ENCODE data around the gene RNF112. TPM values are rescaled to one million over a fixed set of nuclear protein-coding genes. Genes with fewer than 3 reads are reported as not detected.

Gene RNF112
- total RNA-seq, 4 donors from 2014 or later = 0.83 to 3.5 (median 2.2) TPM

- WGBS, 2 donors = 87 to 89% methylated on average over 8 of the region's 8 CpGs
- intact Hi-C loops (cut with DNase I) = no loop called here
- H3K9me3 ChIP-seq = no peaks in the 10 kb centered on the region
- no peak for DNase-seq
- H3K4me1 ChIP-seq = peaks cover 0 to 3% of the 10 kb centered on the region in 2 donors
- no peak overlapping the region for H3K4me3 ChIP-seq (replicated peaks in 1 of 3)
- TF ChIP-seq CTCF (IDR thresholded peaks at IDR 0.05) (no peak), POLR2A (IDR thresholded peaks at IDR 0.05) (no peak)
- H3K27ac ChIP-seq = no peak overlapping the region
- H3K27me3 ChIP-seq = no peaks in the 10 kb centered on the region
- H3K36me3 ChIP-seq = no peaks in the 10 kb centered on the region
Measured at GRCh38 chr17:19372866-19373504, 38.0 kb upstream of the RNF112 start.

- intact Hi-C loops (cut with DNase I) = no loop called here
- Histone ChIP-seq H3K4me1 (peaks cover 5 to 7% of the 10 kb centered on the region in 2 donors), H3K27me3 (no peaks in the 10 kb centered on the region), H3K27ac (no peak overlapping the region), H3K9me3 (no peaks in the 10 kb centered on the region), H3K4me3 (replicated peaks in 1 of 3) (no peak overlapping the region), H3K36me3 (no peaks in the 10 kb centered on the region)
- no peak for TF ChIP-seq CTCF (IDR thresholded peaks at IDR 0.05)
- 90% methylated on average over 5 of the region's 5 CpGs for WGBS, 2 donors
- no peak for DNase-seq
Measured at GRCh38 chr17:19374136-19374535, 36.9 kb upstream of the RNF112 start.

- Histone ChIP-seq H3K36me3 (peaks cover 4 to 9% of the 10 kb centered on the region in 2 donors), H3K9me3 (no peaks in the 10 kb centered on the region), H3K4me1 (peaks cover 6 to 8% of the 10 kb centered on the region in 2 donors), H3K4me3 (replicated peaks in 1 of 3) (no peak overlapping the region), H3K27ac (no peak overlapping the region), H3K27me3 (no peaks in the 10 kb centered on the region)
- DNase-seq = no peak
- WGBS, 2 donors = 98% methylated on average over 1 of the region's 1 CpG
- TF ChIP-seq POLR2A (IDR thresholded peaks at IDR 0.05) (no peak), CTCF (IDR thresholded peaks at IDR 0.05) (no peak)
- intact Hi-C loops (cut with DNase I) = no loop called here
Measured at GRCh38 chr17:19375732-19376131, 35.3 kb upstream of the RNF112 start.

DNA sequence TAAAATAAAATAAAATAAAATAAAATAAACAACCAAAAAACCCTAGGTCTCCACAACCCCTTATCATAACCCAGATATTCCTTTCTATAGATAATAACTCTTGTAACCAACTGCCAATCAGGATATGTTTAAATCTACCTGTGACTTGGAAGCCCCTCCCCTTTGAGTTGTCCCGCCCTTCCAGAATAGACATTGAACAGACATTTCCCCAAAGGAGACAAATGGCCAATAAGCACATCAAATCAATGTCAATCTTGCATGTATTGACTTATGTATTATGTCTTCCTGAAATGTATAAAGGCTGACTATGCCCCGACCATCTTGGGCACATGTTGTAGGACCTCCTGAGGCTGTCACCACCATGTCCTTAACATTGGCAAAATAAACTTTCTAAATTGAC lies 34.2 kb upstream of the RNF112 start:
- Histone ChIP-seq H3K27me3 (no peaks in the 10 kb centered on the region), H3K27ac (peak overlapping the region in 2 of 3 donors; percentile 81 to 86), H3K9me3 (no peaks in the 10 kb centered on the region), H3K36me3 (peaks cover 14 to 20% of the 10 kb centered on the region in 2 donors), H3K4me3 (replicated peaks in 1 of 3) (peak overlapping the region in 1 of 3 donors; percentile 80), H3K4me1 (peaks cover 6 to 8% of the 10 kb centered on the region in 2 donors)
- WGBS, 2 donors = 43 to 50% methylated on average over 2 of the region's 2 CpGs
- DNase-seq = no peak
- intact Hi-C loops (cut with DNase I) = no loop called here
- TF ChIP-seq POLR2A (IDR thresholded peaks at IDR 0.05) (no peak), CTCF (IDR thresholded peaks at IDR 0.05) (no peak)

- Histone ChIP-seq H3K9me3 (no peaks in the 10 kb centered on the region), H3K4me3 (replicated peaks in 1 of 3) (peak overlapping the region; percentile 27 to 80 (median 75)), H3K4me1 (peaks cover 6 to 8% of the 10 kb centered on the region in 2 donors), H3K27me3 (no peaks in the 10 kb centered on the region), H3K27ac (peak overlapping the region; percentile 81 to 86 (median 81)), H3K36me3 (peaks cover 24 to 30% of the 10 kb centered on the region in 2 donors)
- DNase-seq = peak; percentile 99
- intact Hi-C loops (cut with DNase I) = no loop called here
- peak in 1 of 2 donors; percentile 78 for TF ChIP-seq POLR2A (IDR thresholded peaks at IDR 0.05)
- no peak for TF ChIP-seq CTCF (IDR thresholded peaks at IDR 0.05)
- WGBS, 2 donors = 0 to 1% methylated on average over 23 to 32 of the region's 67 CpGs
Measured at GRCh38 chr17:19377602-19378415, 33.2 kb upstream of the RNF112 start.
